Mucosa of rectum (tissue), 2 donors: ENCODE results near the gene STN1.

Experiments
- H3K27ac ChIP-seq, 2 donors: one replicate each; pipeline ENCODE4 v1.7.0; 2013; ENCODE audit warnings: inconsistent platforms in 2 of 2, low read depth in 2 of 2, low read length in 2 of 2
- H3K27me3 ChIP-seq, 2 donors: one replicate each; pipeline ENCODE4 v1.7.0; 2013; ENCODE audit warnings: low read length in 2 of 2; ENCODE audit not compliant: control insufficient read depth in 2 of 2, insufficient read depth in 2 of 2
- H3K36me3 ChIP-seq, 2 donors: one replicate each; pipeline ENCODE4 v1.7.0; 2013; ENCODE audit warnings: low read length in 2 of 2; ENCODE audit not compliant: control insufficient read depth in 2 of 2, insufficient read depth in 2 of 2
- H3K4me1 ChIP-seq, 2 donors: one replicate each; pipeline ENCODE4 v1.7.0; 2013; ENCODE audit warnings: low read length in 2 of 2, mild to moderate bottlenecking in 1 of 2; ENCODE audit not compliant: control insufficient read depth in 2 of 2, insufficient read depth in 2 of 2
- H3K4me3 ChIP-seq, 2 donors: one replicate each; pipeline ENCODE4 v1.7.0; 2013; ENCODE audit warnings: low read length in 2 of 2
- H3K9ac ChIP-seq, 2 donors: one replicate each; pipeline ENCODE4 v1.7.0; 2013; ENCODE audit warnings: low read length in 2 of 2, low read depth in 1 of 2, mild to moderate bottlenecking in 1 of 2
- H3K9me3 ChIP-seq, 2 donors: one replicate each; pipeline ENCODE4 v1.7.0; 2013; ENCODE audit warnings: low read length in 2 of 2; ENCODE audit not compliant: control insufficient read depth in 2 of 2
- donor health status: healthy.
- donor health status: Normal muscosa, but diverticular disease.

STN1 gene

GRCh38 chr10:103855852-103856796 lies 61.9 kb downstream of the STN1 start:
- peak overlapping the region in 1 of 2 donors; percentile 96 for H3K9ac ChIP-seq
- H3K9me3 ChIP-seq, result no peaks in the 10 kb centered on the region
- H3K36me3 ChIP-seq, result no peaks in the 10 kb centered on the region
- peaks cover 38 to 53% of the 10 kb centered on the region in 2 donors for H3K4me1 ChIP-seq
- H3K27ac ChIP-seq, result peak overlapping the region; percentile 70 to 79
- H3K4me3 ChIP-seq, result peak overlapping the region; percentile 60 to 91
- H3K27me3 ChIP-seq, result no peaks in the 10 kb centered on the region

GRCh38 chr10:103855424-103855823 lies 62.6 kb downstream of the STN1 start, which contains the start of gene SH3PXD2A:
SH3PXD2A (minus strand) TSS chr10:103855576; CDS start chr10:103855266, 310 bp downstream.
- Histone ChIP-seq H3K36me3 (peaks cover 0 to 1% of the 10 kb centered on the region in 2 donors), H3K9me3 (no peaks in the 10 kb centered on the region), H3K9ac (peak within 1 kb of the TSS; percentile 81 to 96), H3K27me3 (no peaks in the 10 kb centered on the region), H3K4me3 (peak within 1 kb of the TSS; percentile 75 to 91), H3K27ac (peak within 1 kb of the TSS; percentile 70 to 79), H3K4me1 (peaks cover 45 to 60% of the 10 kb centered on the region in 2 donors)

GRCh38 chr10:103854686-103855391 lies 63.1 kb downstream of the STN1 start:
- peak overlapping the region; percentile 81 to 96 for H3K9ac ChIP-seq
- H3K4me1 ChIP-seq, result peaks cover 51 to 66% of the 10 kb centered on the region in 2 donors
- H3K4me3 ChIP-seq, result peak overlapping the region; percentile 75 to 91
- H3K9me3 ChIP-seq, result no peaks in the 10 kb centered on the region
- H3K27ac ChIP-seq, result peak overlapping the region; percentile 68 to 79
- peaks cover 0 to 3% of the 10 kb centered on the region in 2 donors for H3K36me3 ChIP-seq
- no peaks in the 10 kb centered on the region for H3K27me3 ChIP-seq

GRCh38 chr10:103854265-103854685 lies 63.7 kb downstream of the STN1 start:
- H3K27ac ChIP-seq, result peak overlapping the region; percentile 68 to 79
- H3K9ac ChIP-seq, result peak overlapping the region; percentile 81 to 96
- no peaks in the 10 kb centered on the region for H3K27me3 ChIP-seq

GRCh38 chr10:103853428-103854264 lies 64.3 kb downstream of the STN1 start:
- Histone ChIP-seq H3K27me3 (no peaks in the 10 kb centered on the region), H3K4me1 (peaks cover 58 to 69% of the 10 kb centered on the region in 2 donors), H3K4me3 (peak overlapping the region; percentile 75 to 91), H3K27ac (peak overlapping the region; percentile 68 to 79), H3K36me3 (peaks cover 0 to 3% of the 10 kb centered on the region in 2 donors), H3K9me3 (no peaks in the 10 kb centered on the region), H3K9ac (peak overlapping the region; percentile 81 to 96)

More at GRCh38 chr10:103854265-103854685, 63.7 kb downstream of the STN1 start:
- H3K9me3 ChIP-seq, result no peaks in the 10 kb centered on the region
- peak overlapping the region; percentile 75 to 91 for H3K4me3 ChIP-seq
- H3K4me1 ChIP-seq, result peaks cover 56 to 70% of the 10 kb centered on the region in 2 donors
- H3K36me3 ChIP-seq, result peaks cover 0 to 3% of the 10 kb centered on the region in 2 donors

GRCh38 chr10:103852856-103853255 lies 65.1 kb downstream of the STN1 start:
- peak overlapping the region; percentile 68 to 79 for H3K27ac ChIP-seq
- H3K36me3 ChIP-seq, result peaks cover 0 to 3% of the 10 kb centered on the region in 2 donors
- no peaks in the 10 kb centered on the region for H3K27me3 ChIP-seq
- H3K9ac ChIP-seq, result peak overlapping the region in 1 of 2 donors; percentile 96
- H3K4me1 ChIP-seq, result peaks cover 65 to 74% of the 10 kb centered on the region in 2 donors
- no peaks in the 10 kb centered on the region for H3K9me3 ChIP-seq
- H3K4me3 ChIP-seq, result peak overlapping the region in 1 of 2 donors; percentile 54

GRCh38 chr10:103852189-103852711 lies 65.7 kb downstream of the STN1 start:
- Histone ChIP-seq H3K9me3 (no peaks in the 10 kb centered on the region), H3K27me3 (no peaks in the 10 kb centered on the region), H3K36me3 (peaks cover 0 to 3% of the 10 kb centered on the region in 2 donors), H3K27ac (peak overlapping the region; percentile 68 to 79), H3K4me3 (peak overlapping the region in 1 of 2 donors; percentile 54), H3K9ac (peak overlapping the region; percentile 34 to 57), H3K4me1 (peaks cover 65 to 74% of the 10 kb centered on the region in 2 donors)

GRCh38 chr10:103851261-103851660 lies 66.7 kb downstream of the STN1 start:
- Histone ChIP-seq H3K4me1 (peaks cover 71 to 78% of the 10 kb centered on the region in 2 donors), H3K9ac (peak overlapping the region; percentile 54 to 57), H3K27ac (peak overlapping the region; percentile 68 to 79), H3K9me3 (no peaks in the 10 kb centered on the region), H3K4me3 (peak overlapping the region; percentile 42 to 54), H3K36me3 (peaks cover 0 to 3% of the 10 kb centered on the region in 2 donors), H3K27me3 (no peaks in the 10 kb centered on the region)

- Histone ChIP-seq H3K4me3 (peak overlapping the region; percentile 53 to 59), H3K27ac (peak overlapping the region; percentile 68 to 79), H3K4me1 (peaks cover 72 to 81% of the 10 kb centered on the region in 2 donors), H3K9me3 (no peaks in the 10 kb centered on the region), H3K36me3 (peaks cover 0 to 3% of the 10 kb centered on the region in 2 donors), H3K9ac (peak overlapping the region; percentile 52 to 57), H3K27me3 (no peaks in the 10 kb centered on the region)
These were observed 67.5 kb downstream of the STN1 start for GRCh38 chr10:103850572-103850895.
